Transverse colon (tissue), 4 donors: ENCODE measurements around the gene KRT8. TPM values are rescaled to one million over a fixed set of nuclear protein-coding genes. Genes with fewer than 3 reads are reported as not detected.

ENCODE experiments used
- DNase-seq: peaks from one replicate; pipeline ENCODE4 v3.0.0-alpha.2; 2019
- H3K27ac ChIP-seq, 4 donors: fragments of 200-600 bp; sonication (generic); 2 replicates each; pipeline ENCODE4 v1.5.1; 2016 to 2018; ENCODE audit warnings: inconsistent platforms in 4 of 4
- H3K27me3 ChIP-seq: fragments of 200-600 bp; sonication (generic); 2 replicates; pipeline ENCODE4 v1.5.1; 2017; ENCODE audit warnings: inconsistent platforms
- H3K36me3 ChIP-seq, 4 donors: fragments of 200-600 bp; sonication (generic); 2 replicates each; pipeline ENCODE4 v1.5.1; 2017 to 2019; ENCODE audit warnings: inconsistent platforms in 4 of 4
- H3K4me1 ChIP-seq, 4 donors: fragments of 200-600 bp; sonication (generic); 2 replicates each; pipeline ENCODE4 v1.5.1; 2017 to 2020; ENCODE audit warnings: inconsistent platforms in 4 of 4
- H3K4me3 ChIP-seq, 4 donors: fragments of 200-600 bp; sonication (generic); 1 replicate in 1 of 4; 2 replicates in 3 of 4; pipeline versions ENCODE4 v1.5.1 to v1.6.1; 2017 to 2019; ENCODE audit warnings: inconsistent platforms in 4 of 4
- H3K9me3 ChIP-seq, 2 donors: fragments of 200-600 bp; sonication (generic); 2 replicates each; pipeline ENCODE4 v1.5.1; 2017 to 2019; ENCODE audit warnings: inconsistent platforms in 2 of 2
- CTCF ChIP-seq, 5 experiments: fragments of 200-600 bp in 3 of 5; fragments of 450-650 bp in 2 of 5; sonication (generic) in 3 of 5; IDR thresholded peaks; 1 replicate in 2 of 5; 2 replicates in 3 of 5; pipeline ENCODE4 v1.5.1; 2016 to 2017; ENCODE audit warnings: antibody characterized with exemption in 5 of 5, inconsistent platforms in 3 of 5, mild to moderate bottlenecking in 2 of 5, moderate library complexity in 1 of 5
- EP300 ChIP-seq: sonication (generic); formaldehyde crosslinking; IDR thresholded peaks from one replicate; pipeline ENCODE4 v1.6.1; 2017; ENCODE audit warnings: antibody characterized with exemption, low read depth
- POLR2A ChIP-seq: fragments of 450-650 bp; IDR thresholded peaks from one replicate; pipeline ENCODE4 v1.6.1; 2016; ENCODE audit warnings: antibody characterized with exemption, mild to moderate bottlenecking, moderate library complexity
- POLR2AphosphoS5 ChIP-seq, 3 donors: sonication (generic); formaldehyde crosslinking; IDR thresholded peaks; one replicate each; pipeline ENCODE4 v1.6.1; 2016; ENCODE audit warnings: antibody characterized with exemption in 3 of 3
- WGBS, 2 donors: methylation state at CpG; one replicate each; pipeline ENCODE4 v1.1.5; 2018; ENCODE audit warnings: low coverage in 1 of 2; 5-methylcytosine and 5-hydroxymethylcytosine counted together
- in situ Hi-C, 4 donors: fragments of 200-750 bp; cut with MboI; loops; one replicate each; pipeline versions ENCODE4 v1.15.0 to v1.15.1; 2017; ENCODE audit warnings: low sequenced_read_pairs in 3 of 4, low pct_ligation_motif_present in 1 of 4, low pct_unique_long_range_greater_than_20kb in 1 of 4
- intact Hi-C: fragments of 100-400 bp; cut with DNase I; formaldehyde crosslinking; loops from one replicate; pipeline ENCODE4 v1.15.1; 2023; ENCODE audit warnings: low total_unique reads
- total RNA-seq, 4 donors: library from RNA; depleted of rRNA; stranded (reverse); fragments of >200 nt; gene quantifications; one replicate each; pipeline ENCODE4 v1.1.0, GENCODE V29; 2016

Gene KRT8
- total RNA-seq, 4 donors from 2014 or later, result 1,016 to 3,505 (median 2,245) TPM

GRCh38 chr12:52914576-52915121 is 9.8 kb upstream of the KRT8 start:
- Histone ChIP-seq H3K4me3 (no peak overlapping the region), H3K4me1 (peaks cover 22 to 54% (median 30%) of the 10 kb centered on the region in 4 donors), H3K27ac (peak overlapping the region; percentile 83 to 89 (median 88)), H3K27me3 (no peaks in the 10 kb centered on the region), H3K36me3 (no peaks in the 10 kb centered on the region), H3K9me3 (no peaks in the 10 kb centered on the region)
- in situ Hi-C loops, result no loop called here
- 67 to 96% methylated on average over 3 to 7 of the region's 7 CpGs for WGBS, 2 donors
- intact Hi-C loops, result no loop called here
- no peak for TF ChIP-seq POLR2A
- peak in 1 of 3 donors; percentile 20 for TF ChIP-seq POLR2AphosphoS5 (IDR thresholded peaks at IDR 0.05)
- DNase-seq, result no peak

GRCh38 chr12:52913431-52913821 is 8.6 kb upstream of the KRT8 start:
- intact Hi-C loops, result no loop called here
- peak; percentile 81 for DNase-seq
- H3K4me3 ChIP-seq, result no peak overlapping the region
- no peaks in the 10 kb centered on the region for H3K36me3 ChIP-seq
- in situ Hi-C loops, result no loop called here
- H3K9me3 ChIP-seq, result no peaks in the 10 kb centered on the region
- WGBS, 2 donors, result 46 to 63% methylated on average over 4 to 9 of the region's 9 CpGs
- H3K27me3 ChIP-seq, result no peaks in the 10 kb centered on the region
- peak overlapping the region; percentile 83 to 89 (median 88) for H3K27ac ChIP-seq
- H3K4me1 ChIP-seq, result peaks cover 26 to 65% (median 35%) of the 10 kb centered on the region in 4 donors
- TF ChIP-seq EP300 (no peak), POLR2AphosphoS5 (IDR thresholded peaks at IDR 0.05) (peak in 1 of 3 donors; percentile 49), POLR2A (peak; percentile 27), CTCF (IDR thresholded peaks at IDR 0.05) (peak in 2 of 5 experiments; percentile 51 to 74)

GRCh38 chr12:52912711-52913430 is 8.0 kb upstream of the KRT8 start:
- no peaks in the 10 kb centered on the region for H3K36me3 ChIP-seq
- H3K4me3 ChIP-seq, result no peak overlapping the region
- in situ Hi-C loops, result no loop called here
- H3K27me3 ChIP-seq, result no peaks in the 10 kb centered on the region
- TF ChIP-seq POLR2AphosphoS5 (IDR thresholded peaks at IDR 0.05), result peak in 2 of 3 donors; percentile 47 to 74
- no peak for TF ChIP-seq POLR2A
- peak; percentile 93 for DNase-seq
- WGBS, 2 donors, result 57 to 83% methylated on average over 1 to 8 of the region's 8 CpGs
- H3K4me1 ChIP-seq, result peaks cover 29 to 71% (median 39%) of the 10 kb centered on the region in 4 donors
- H3K27ac ChIP-seq, result peak overlapping the region; percentile 78 to 89 (median 86)
- intact Hi-C loops, result no loop called here
- H3K9me3 ChIP-seq, result no peaks in the 10 kb centered on the region

- Histone ChIP-seq H3K4me3 (no peak overlapping the region), H3K4me1 (peaks cover 45 to 86% (median 56%) of the 10 kb centered on the region in 4 donors), H3K27me3 (no peaks in the 10 kb centered on the region), H3K9me3 (no peaks in the 10 kb centered on the region), H3K36me3 (no peaks in the 10 kb centered on the region), H3K27ac (no peak overlapping the region)
- no peak for DNase-seq
- intact Hi-C loops, result no loop called here
- WGBS, 2 donors, result 79 to 82% methylated on average over 3 to 10 of the region's 10 CpGs
- TF ChIP-seq CTCF (IDR thresholded peaks at IDR 0.05), result no peak
- no peak for TF ChIP-seq EP300
- TF ChIP-seq POLR2A, result no peak
- no peak for TF ChIP-seq POLR2AphosphoS5 (IDR thresholded peaks at IDR 0.05)
- in situ Hi-C loops, result no loop called here
Observed at GRCh38 chr12:52910248-52910883, 5.5 kb upstream of the KRT8 start.

GRCh38 chr12:52909796-52910195 is 4.9 kb upstream of the KRT8 start:
- no peaks in the 10 kb centered on the region for H3K9me3 ChIP-seq
- WGBS, 2 donors, result 91% methylated on average over 3 of the region's 3 CpGs; no CpG with 5 or more reads in 1 of the 2 donors
- TF ChIP-seq CTCF (IDR thresholded peaks at IDR 0.05) (no peak), EP300 (no peak), POLR2AphosphoS5 (IDR thresholded peaks at IDR 0.05) (no peak), POLR2A (no peak)
- intact Hi-C loops (no loop called here), in situ Hi-C loops (no loop called here)
- peaks cover 42 to 86% (median 53%) of the 10 kb centered on the region in 4 donors for H3K4me1 ChIP-seq
- DNase-seq, result no peak
- no peaks in the 10 kb centered on the region for H3K36me3 ChIP-seq
- no peak overlapping the region for H3K27ac ChIP-seq
- no peaks in the 10 kb centered on the region for H3K27me3 ChIP-seq
- no peak overlapping the region for H3K4me3 ChIP-seq
